Activated CD4-positive, alpha-beta T cell treated with anti-CD3 and anti-CD28 coated beads for 1 hour (primary cell): ENCODE data around the gene C5.
A peak's percentile ranks its signal among the peaks of the same experiment; 100 is the strongest.

Experiments used
- DNase-seq: peaks from one replicate; pipeline ENCODE4 v3.0.0-alpha.2; 2020

Gene C5

DNA sequence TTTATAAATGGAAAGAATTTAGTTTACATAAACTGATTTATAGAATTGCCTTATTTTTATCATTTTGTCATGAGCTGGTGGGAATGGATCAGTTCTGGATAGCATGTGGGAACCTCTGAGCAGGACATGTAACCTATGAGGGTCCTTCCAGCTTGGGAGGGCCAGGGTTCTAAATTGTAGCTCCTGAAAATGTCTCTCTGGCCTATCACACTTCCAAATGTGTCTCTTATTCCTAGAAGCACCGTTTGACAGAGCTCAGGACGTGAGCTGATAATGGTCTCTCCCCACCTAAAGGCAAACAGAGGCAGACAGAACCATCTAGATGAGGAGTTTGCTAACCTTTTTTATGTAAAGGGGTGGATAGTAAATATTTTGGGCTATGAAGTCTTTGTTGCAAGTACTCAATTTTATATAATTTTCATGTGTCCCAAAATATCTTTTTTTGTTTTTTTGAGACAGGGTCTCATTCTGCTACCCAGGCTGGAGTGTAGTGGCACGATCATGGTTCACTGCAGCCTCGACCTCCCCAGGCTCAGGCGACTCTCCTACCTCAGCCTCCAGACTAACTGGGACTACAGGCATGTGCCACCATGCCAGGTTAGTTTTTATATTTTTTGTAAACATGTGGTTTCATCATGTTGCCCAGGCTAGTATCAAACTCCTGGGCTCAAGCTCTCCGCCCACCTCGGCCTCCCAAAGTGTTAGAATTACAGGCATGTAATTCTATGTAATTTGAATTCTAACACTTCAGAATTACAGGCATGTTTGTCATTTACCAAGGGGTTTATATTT is 127.5 kb downstream of the C5 start:
- DNase-seq: no peak

DNA sequence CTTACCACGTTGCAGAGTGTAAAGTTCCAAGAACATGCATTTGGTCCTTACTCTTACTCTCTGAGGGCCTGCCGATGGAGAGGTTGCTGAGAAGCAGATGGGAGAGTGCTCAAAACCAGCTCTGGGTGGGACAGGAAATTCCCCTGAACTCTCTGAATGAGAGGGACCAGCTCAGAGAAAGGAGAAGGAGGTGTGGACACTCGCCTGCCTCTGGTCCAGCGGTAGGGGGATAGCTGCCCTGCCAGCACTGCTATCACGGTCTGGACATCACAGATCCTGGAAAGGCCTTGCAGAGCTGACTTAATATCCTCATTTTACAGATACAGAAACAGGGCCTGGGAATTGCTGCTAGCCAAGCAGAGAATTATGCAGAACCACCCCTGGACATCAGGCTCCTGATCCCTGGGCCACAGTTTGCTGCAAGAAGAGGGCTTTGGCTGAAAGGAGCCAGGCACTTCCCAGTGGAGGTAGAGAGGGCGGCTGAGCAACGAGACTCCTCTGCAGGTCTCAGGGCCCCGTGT is 128.4 kb downstream of the C5 start:
- DNase-seq: no peak

DNA sequence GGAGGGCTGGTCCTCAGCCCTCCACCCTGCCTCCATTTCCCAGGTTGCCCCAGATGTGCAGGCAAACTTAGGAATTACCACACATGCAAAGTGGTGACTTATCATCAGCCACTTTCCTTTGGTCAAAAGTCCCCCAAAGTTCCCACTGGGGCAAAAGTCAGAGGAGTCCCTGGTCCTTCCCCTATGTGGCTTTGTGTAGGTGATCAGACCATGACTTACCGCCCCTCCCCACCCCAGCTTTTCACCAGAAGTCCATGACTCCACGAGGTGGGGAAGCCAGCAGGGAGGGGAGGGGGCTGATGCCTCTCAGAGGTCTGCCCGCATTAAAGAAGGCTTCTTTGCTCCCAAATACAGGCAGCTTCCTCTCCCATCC is 129.3 kb downstream of the C5 start:
- no peak for DNase-seq

DNA sequence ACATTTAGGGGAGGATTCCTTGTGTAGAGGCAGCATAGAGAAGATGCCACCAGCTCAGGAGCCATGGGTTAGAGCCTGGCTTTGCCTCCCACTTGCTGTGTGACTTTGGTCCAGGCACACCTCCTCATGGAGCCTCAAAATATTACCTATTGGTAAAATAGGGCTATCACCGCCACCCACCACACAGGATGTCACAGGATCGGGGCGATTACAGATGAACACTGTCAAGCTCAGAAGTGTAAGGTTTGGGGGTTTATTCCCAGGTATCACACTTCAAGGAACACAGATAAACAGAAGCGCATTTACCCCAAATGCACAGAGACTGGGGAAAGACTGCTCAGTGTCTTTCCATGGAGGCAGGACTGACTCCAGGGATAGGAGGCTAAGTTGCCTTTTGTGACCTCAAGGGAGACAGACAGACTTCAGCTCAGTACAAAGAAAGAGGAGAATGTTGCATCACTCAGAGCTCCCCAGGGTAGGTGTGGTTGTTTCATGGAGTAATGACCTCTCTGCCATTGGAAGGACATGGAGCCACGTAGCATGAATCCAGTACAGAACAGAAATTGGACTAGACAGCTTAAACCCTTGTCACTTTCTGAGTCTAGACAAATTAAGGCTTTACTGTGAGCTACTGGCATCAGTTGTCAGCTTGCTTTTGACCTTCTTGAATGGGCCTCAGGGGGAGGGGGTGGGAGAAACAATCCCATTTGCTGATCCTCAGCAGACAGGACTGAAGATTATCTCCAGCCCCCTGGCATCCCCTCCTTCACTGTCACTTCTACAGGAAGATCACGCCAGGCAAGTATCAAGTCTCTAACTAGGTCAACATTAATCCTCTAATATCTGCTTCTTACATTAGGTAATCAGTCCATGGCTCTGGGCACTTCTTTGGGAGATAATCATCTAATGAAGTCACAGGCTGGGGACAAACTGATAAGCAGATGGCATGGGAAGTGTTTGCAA is 130.0 kb downstream of the C5 start:
- no peak for DNase-seq

DNA sequence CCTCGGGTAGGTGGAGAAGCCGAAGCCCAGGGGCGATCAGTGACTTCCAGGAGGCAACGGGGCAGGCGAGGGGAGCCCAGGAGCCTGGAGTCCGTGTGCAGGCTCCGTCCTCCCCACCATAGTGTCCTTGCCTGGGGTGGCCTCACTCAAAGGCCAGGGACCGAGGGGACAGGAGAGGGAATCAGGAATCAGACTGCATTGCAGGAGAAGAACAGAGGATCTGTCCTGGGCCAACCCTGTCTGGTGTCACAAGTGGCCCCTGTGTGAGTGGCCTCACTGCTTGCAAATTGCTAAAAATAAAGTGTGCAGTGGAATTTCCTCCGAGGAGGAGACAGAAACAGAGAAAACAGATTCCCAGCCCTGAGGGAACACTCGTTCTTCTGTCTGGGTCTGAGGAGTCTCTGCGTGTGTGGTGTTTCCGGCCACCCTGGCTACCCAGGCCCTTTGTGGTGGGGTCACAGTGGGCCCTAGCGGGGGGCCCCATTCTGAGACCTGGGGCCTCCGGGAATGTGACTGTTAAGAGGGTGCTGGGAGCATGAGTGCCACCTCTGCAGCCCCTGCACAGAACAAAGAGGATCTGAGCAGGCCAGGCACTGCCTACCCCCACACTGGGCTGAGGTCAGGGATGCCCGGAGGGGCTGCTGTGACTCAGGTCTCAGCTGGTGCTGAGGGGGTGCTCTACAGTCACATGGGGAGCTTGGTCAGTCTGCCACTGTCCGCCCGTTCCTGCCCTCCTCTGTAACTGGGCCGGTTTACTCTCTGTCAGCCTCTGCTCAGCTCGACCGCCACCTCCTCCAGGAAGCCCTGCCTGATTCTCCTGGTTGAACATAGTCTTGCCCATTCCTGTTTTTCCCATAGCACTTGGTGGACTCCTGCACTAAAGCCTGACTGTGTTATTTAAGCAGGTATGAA is 130.9 kb downstream of the C5 start:
- DNase-seq: no peak

DNA sequence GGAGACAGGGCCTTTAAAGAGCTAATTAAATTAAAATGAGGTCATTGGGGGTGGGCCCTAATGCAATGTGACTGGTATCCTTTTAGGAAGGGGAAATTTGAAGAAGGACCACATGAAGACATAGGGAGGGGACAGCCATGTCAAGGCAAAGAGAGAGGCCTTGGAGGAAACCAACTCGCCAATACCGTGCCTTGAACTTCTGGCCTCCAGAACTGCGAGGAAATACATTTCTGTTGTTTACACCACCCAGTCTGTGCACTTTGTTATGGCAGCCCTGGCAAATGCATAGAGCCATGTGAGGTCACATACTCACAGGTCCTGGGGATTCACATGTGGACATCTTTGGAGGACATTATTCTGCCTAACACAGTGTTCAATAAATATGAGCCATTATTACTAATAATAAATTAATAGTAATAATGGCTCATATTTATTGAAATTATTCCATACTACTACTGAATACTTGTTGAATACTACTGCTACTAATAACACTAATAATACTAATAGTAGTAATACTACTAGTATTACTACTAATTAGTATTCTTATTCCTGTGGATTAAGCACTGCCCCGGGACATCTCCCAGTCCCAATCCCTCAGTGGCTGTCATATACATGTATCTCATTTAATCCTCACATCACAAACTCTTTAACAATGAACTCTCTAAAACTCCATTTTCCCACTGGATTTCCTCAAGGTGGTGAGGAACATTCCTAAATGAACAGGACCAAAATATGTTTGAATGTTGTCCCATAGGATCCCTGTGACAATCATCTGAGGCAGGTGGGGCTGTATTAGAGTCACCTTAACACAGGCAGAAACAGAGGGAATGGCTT is 131.9 kb downstream of the C5 start:
- no peak for DNase-seq

DNA sequence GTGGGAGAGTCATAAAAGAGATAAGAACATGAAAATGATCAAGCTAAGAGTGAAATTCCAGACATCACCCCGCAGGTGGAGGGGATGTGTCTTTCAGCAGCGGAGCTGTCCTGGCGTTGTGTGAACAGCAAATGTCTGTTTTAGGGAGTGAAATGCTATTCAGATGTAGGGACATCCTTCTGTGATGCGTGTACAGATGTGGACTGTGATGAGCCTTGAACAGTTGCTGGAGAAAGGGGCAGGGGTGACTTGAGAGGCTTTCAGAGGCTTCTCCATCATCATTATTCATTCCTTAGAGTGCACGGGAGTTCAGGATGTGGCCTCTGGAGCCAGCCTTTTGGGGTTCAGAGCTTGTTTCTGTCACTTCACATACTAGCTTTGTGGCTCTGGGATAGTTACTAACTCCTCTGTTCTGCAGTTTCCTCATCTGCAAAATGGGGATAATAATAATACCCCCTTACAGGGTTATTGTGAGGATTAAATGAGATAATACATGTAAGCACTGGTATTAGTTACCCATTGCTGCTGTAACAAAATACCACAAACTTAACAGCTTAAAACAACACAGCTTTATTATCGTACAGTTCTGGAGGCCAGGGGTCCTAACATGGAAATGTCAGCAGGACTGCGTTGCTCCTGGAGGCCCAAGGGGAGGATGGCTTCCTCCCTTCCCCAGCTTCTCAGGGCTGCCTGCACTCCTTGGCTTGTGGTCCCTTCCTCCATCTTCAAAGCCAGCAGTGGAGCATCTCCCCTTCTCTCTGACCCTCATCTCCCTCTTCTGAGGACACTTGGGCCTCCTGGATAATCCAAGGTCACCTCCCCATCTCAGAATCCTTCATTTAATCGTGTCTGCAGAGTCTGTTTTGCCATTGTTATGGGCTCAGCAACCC is 132.8 kb downstream of the C5 start:
- DNase-seq: no peak

DNA sequence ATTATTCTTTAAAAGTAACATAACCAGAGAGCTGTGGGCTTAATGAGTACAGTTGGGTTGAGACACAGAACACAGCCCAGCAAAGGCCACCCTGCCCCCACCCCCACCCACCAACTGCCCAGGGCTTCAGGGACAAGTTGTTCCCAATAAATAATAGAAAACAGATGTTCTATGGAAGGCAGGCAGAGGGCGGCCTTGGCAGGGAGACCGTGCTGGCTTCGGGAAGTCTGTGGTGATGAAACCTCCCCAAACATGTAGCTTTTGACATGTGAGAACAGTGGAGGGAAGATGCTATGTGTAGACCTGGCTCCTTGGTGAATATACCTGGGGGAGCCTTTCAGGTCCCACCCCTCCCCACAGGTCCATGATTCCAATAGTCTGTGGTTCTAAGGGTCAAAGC is 133.5 kb downstream of the C5 start:
- DNase-seq: peak; percentile 18

DNA sequence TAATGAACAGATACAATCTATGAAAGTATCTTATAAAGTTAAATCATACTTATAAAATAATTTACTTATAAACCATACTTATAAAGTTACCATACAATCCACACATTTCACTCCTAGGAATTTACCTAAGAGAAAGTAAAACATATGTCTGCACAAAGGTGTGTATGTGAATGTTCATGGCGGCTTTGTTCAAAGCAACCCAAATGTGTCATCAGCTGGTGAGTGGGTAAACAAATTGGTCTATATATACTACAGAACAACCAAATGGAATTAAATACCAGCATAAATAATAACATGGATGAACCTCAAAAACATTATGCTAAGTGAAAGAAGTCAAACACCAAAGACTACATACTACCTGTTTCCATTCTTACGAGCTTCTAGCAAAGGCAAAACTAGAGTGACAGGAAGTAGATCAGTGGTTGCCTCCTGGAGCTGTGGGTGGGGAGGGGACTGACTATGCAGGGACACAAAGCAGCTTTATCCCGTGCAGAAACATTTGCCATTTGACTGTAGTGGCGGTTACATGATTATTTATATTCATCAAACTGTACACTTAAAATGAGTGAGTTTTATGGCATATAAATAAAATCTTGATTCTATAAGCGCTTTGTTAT is 134.1 kb downstream of the C5 start:
- peak; percentile 41 for DNase-seq

DNA sequence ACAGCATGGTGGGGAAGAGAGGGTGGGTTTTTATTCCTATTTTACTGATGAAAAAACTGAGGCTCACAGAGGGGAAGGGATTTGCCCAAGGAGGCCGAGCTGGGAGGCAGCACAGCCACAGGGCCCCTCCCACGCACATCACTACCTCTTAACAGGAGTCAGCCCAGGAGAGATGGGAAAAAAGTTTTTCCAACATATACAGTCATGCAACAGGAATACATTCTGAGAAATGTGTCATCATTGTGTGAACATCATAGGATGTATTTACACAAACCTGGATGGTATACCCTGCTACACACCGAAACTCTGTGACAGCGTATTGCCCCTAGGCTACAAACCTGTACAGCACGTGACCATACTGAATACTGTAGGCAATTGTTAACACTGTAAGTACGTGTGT is 135.1 kb downstream of the C5 start:
- peak; percentile 8 for DNase-seq

DNA sequence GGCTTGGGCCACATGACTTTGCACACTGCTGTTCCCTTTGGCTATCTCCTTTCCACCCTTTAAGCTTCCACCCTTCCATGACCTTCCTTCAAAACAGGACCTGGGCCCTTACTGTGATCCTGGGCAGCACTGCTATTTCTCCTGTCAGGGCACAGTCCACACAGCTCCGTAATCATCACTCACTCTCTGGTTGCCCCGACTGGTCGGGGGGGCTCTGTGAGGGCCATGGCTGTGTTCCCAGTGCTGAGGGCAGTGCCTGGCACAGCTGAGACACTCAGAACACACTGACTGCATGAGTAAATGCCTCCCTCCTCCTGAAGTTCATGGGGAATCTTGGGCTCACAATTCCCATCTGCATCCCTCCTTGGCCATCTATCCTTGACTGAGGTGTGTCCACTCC is 135.7 kb downstream of the C5 start:
- peak; percentile 30 for DNase-seq

DNA sequence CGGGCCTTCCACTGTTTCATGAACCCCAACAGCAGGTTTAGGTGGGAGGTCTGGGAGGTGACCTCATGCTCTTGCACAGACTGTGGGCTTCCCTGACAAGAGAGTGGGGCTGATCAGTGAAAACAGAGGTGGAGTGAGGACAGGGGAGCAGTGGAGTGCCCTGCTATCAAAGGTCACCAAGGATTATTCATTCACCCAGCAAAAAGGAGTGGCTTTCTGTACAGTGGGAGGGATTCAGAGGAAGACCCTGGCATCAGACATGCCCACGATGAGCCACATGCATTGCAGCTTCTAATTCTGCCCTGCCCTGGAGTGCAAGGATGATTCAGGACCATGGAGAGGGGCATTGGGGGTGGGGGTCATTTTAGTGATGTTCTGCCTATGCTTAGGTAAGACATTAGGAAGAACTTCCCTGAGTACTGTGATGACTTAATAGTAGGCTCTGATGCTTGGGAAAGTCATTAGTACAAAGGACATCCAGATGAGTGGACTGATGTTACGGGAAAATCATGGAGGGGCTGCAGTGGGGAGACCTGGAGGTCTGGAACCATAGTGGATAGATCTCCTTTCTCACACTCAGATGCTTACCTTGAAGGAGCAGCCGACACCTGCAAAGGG is 136.3 kb downstream of the C5 start:
- DNase-seq: peak; percentile 29

DNA sequence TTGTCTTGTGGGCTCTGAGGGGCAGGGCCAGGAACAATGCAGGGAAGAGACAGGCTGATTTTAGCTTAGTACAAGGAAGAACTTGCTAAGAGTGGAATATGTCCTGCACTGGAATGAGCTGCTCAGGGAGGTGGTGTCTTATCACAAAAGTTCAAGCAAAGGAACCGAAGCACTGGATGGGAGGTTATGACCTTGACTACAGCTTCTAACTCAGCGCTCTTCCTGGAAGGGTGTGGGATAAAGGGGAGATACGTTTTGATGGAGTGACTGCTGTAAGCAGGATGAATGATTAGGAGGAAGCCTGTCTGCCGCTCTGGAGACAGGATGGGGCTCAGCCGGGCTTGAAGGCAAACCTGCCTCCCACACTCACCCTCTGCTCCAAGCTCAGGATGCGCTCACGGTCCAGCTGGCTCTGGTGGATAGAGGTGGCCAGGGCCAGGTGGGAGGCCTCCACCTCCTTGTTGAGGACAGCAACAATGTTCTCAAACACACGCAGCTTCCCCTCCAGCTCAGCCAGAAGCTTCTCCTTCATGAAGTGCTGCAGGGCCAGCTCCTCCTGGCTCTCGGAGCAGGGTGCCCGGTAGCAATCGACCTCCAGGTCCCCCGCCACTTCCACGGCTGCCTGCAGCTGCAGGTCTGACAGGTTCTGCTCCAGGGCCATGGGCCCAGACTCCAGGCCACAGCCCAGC is 137.0 kb downstream of the C5 start:
- DNase-seq: peak; percentile 29

DNA sequence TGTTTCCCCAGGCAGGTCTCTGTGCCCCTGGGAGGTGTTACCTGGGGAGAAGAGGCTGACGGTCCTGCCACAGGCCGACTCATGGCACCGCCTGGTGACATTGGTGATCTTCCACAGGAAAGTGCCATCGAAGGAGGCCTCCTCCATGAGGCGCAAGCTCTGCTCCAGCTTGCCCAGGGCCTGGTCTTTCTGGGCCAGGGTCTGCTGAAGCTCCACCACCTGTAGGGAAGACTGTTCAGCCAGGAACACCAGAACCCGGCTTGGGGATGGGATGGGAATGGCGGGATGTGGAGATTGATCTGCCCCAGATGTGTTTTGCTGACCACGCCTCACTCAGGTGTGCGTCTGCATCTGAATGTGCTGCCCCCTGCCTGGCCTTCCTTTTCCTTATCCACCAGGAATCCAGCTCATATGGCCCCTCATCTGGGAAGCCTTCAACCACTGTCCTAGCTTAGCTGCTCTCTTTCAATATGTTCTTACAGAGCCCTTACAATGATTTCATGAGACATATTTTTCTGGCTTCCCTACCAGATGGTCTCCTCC is 138.7 kb downstream of the C5 start:
- no peak for DNase-seq

DNA sequence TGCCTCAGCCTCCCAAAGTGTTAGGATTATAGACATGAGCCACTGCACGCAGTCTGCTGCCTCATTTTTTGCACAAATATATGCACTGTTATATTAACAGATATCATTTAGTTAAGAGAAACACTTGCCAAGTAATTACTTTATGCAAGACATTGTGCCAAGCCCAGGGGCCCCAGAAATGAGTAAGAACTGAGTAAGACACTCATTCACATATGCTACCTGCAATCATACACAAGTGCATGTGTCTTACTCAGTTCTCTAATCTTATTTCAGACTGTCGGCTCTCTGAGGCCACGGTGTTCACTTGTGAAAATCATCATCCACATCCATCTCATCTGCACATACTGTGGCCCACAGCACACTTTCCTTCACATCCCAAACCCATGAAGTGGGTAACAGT is 139.4 kb downstream of the C5 start:
- DNase-seq: no peak

DNA sequence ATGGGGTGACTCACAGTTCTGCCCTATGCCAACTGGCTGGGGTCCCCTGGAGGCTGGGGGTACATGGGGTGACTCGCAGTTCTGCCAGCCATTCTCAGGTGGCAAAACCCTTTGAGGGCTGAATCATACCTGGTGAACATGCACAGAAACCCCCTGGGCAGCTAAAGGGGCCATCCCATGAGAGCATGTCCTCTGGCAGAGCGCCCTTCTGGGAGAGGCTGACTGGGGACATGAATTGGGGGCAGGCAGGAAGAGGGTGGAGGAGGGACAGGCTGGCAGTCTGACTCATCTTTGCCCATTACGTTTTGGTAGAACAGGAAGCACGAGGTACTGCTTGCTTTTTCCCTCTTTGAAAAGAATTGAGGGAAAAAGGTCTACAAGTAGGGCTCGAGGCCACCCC is 140.2 kb downstream of the C5 start:
- peak; percentile 63 for DNase-seq

DNA sequence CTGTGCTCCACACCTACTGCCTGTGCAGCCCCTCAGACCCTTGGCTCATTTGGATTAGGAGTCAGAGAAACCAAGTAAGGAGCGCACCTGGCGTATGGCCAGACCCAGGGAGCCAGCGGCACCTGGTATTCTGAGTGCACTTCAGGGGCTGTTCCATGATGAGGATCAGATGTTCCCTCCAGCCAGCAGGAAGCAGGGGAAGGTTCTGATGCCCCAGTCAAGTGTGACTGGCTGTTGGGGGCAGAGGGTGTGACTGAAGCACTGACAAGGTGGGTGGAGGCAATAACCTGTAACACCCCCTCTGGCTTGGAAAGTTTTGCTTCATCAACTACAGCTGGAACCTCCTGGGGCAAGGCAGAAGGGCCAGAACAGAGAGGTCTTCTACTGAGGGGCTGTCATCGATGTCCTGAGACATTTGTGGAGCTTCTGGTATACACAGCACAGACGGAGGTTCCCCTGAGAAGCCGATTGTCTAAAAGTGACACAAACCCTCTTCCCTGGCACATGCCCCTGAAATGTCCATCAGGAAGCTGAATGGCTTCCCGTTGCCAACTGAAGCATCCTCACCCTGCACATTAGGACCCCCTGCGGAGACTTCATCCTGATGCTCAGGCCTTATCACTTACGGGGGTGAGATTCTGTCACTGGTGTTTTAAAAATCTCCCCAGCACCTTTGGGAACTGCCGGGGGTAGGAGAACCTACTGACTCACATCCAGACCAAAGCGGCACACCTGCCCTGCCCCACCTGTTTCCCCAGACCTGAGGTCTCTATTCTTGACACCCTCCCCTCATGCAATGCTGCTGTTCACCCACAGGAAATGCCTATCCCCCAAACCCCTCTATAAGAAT is 144.5 kb downstream of the C5 start:
- DNase-seq: no peak

DNA sequence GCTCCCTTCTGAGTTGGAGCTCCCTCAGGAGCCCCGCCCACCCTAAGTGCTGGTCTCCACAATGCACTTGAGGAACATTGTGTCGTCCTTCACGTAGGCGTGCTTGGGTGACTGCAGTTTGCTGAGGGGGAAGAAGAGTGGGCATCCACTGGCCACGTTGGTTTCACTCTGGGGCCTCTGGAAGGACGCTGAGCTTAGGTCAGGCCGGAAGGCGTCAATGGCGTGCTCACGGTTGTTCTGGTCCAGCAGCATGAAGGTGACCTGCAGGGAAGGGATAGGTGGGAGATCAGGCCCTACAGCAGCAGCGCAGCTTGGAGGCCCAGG is 145.1 kb downstream of the C5 start:
- DNase-seq: no peak
